BJ (cell line): ENCODE results near the gene IFI30. TPM values are rescaled to one million over a fixed set of nuclear protein-coding genes. Genes with fewer than 3 reads are reported as not detected.
A peak's percentile ranks its signal among the peaks of the same experiment; 100 is the strongest.

Experiments
- CTCF ChIA-PET: fragments of 350-600 bp; formaldehyde crosslinking; extraction: SDS; loops from one replicate; lab custom pipeline; 2021; ENCODE audit warnings: antibody characterized with exemption, inconsistent platforms; lab: Yijun Ruan, JAX
- POLR2A ChIA-PET: fragments of 300-600 bp; sonication (Branson Sonifier 250); formaldehyde crosslinking; extraction: SDS; loops from one replicate; lab custom pipeline; 2021; ENCODE audit warnings: antibody characterized with exemption; lab: Charles Lee
- DNase-seq: peaks from one replicate; pipeline ENCODE4 v3.0.0-alpha.2; 2011; ENCODE audit warnings: low read depth
- H3K27me3 ChIP-seq: 2 replicates; pipeline ENCODE4 v1.6.0; 2011; ENCODE audit warnings: low read length; ENCODE audit not compliant: control insufficient read depth, insufficient read depth
- H3K36me3 ChIP-seq: 2 replicates; pipeline ENCODE4 v1.5.1; 2011; ENCODE audit warnings: low read length; ENCODE audit not compliant: control insufficient read depth, insufficient read depth
- H3K4me3 ChIP-seq: 2 replicates; pipeline ENCODE4 v1.5.1; 2011; ENCODE audit warnings: low read depth, mild to moderate bottlenecking, control low read depth, low read length
- polyA plus RNA-seq: library from polyadenylated mRNA; depleted of rRNA; stranded (reverse); fragments of >200 nt; gene quantifications from 2 replicates; pipeline ENCODE4 v1.2.3, GENCODE V29; 2011
- TF ChIP-seq, protein P1 (sequence below): IDR thresholded peaks from 2 replicates; pipeline ENCODE4 v1.5.1; 2011; ENCODE audit warnings: low read depth, mild to moderate bottlenecking, control low read depth, inconsistent platforms, low read length, moderate library complexity; ENCODE audit not compliant: insufficient read depth

Gene IFI30
- polyA plus RNA-seq, 1 experiment, result 14.5 TPM

DNA sequence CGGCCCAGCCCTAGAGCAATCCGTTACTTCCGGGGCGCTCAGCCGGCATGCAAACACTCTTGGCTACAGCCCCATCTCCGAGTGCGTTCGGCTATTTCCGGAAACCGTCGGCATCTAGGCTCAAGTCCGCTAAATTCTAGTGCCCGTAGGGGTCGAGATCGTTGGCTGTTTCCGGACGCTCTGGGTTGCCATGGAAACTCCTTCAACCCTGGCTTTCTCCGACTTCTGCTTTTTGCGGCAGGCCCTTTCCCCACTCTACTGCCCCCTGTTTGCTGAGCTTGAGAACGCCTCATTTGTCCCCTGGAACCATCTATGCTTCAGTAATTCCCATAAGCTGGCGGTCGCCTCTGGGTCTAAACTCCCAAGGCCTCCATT, 21.2 kb upstream of the IFI30 start:
- ChIA-PET POLR2A (no interaction called here), CTCF (interaction anchor here (0.8 to 2.5 kb wide), 11 partner anchors 8 to 145 kb away, joined by 3 to 11 read pairs (median 3); no protein-coding TSS in a partner anchor)
- H3K4me3 ChIP-seq, result peak overlapping the region; percentile 43
- peak; percentile 88 for DNase-seq
- no peaks in the 10 kb centered on the region for H3K27me3 ChIP-seq
- TF ChIP-seq, protein P1, sequence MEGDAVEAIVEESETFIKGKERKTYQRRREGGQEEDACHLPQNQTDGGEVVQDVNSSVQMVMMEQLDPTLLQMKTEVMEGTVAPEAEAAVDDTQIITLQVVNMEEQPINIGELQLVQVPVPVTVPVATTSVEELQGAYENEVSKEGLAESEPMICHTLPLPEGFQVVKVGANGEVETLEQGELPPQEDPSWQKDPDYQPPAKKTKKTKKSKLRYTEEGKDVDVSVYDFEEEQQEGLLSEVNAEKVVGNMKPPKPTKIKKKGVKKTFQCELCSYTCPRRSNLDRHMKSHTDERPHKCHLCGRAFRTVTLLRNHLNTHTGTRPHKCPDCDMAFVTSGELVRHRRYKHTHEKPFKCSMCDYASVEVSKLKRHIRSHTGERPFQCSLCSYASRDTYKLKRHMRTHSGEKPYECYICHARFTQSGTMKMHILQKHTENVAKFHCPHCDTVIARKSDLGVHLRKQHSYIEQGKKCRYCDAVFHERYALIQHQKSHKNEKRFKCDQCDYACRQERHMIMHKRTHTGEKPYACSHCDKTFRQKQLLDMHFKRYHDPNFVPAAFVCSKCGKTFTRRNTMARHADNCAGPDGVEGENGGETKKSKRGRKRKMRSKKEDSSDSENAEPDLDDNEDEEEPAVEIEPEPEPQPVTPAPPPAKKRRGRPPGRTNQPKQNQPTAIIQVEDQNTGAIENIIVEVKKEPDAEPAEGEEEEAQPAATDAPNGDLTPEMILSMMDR, result peak; percentile 72
- peaks cover 17% of the 10 kb centered on the region for H3K36me3 ChIP-seq

DNA sequence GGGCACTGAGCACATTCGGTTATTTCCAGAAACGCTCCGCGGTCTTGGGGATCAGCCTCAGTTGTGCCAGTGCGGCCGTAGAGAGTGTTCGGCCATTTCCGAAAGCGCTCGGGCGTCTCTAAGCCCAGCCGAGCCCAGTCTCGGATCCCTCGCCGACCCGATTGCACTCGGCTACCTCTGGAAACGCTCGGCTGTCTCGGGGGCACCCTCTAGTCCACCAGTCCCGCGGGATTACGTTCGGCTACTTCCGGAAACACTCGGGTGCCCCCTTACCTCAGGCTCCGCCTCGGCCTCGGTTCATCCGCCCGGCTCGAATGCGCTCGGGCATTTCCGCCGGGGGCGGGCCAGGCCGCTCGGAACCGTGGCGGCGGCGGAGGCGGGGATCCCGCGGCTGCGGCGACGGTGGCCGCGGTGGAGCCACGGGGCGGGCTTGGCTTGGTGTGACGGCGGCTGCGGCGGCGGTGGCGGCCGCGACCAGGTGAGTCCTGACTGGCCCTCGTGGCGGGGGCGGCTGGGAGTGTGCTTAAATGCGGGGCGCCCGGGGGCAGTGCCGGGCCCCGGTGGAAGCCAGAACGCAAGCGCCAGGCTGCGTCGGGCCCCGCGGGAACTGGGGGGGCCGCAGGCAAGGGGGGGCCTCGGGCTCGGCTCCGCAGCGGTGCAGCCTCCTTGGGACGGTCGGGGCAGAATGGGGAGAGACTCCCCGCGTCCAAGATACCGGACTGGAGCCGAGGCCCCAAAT, 20.6 kb upstream of the IFI30 start, which contains the start of gene PIK3R2:
Gene PIK3R2 (plus strand): TSS at position 347 of the 739 bp plus-strand sequence. CDS start 2,717 bp downstream, outside the sequence.
- Histone ChIP-seq H3K4me3 (peak within 1 kb of the TSS; percentile 98), H3K36me3 (peaks cover 17% of the 10 kb centered on the region), H3K27me3 (no peaks in the 10 kb centered on the region)
- CTCF ChIA-PET, result interaction anchor here (0.9 to 2.5 kb wide), 8 partner anchors 7 to 146 kb away, joined by 3 to 11 read pairs (median 3); no protein-coding TSS in a partner anchor
- POLR2A ChIA-PET, result no interaction called here
- DNase-seq, result peak; percentile 82
- TF ChIP-seq, protein P1, result no peak

- peak overlapping the region; percentile 98 for H3K4me3 ChIP-seq
- POLR2A ChIA-PET, result no interaction called here
- no peaks in the 10 kb centered on the region for H3K27me3 ChIP-seq
- no peak for DNase-seq
- TF ChIP-seq, protein P1, result no peak
- CTCF ChIA-PET, result interaction anchor here (0.6 kb wide), 1 partner anchor 15 kb away, joined by 3 read pairs; no protein-coding TSS in a partner anchor
- peaks cover 17% of the 10 kb centered on the region for H3K36me3 ChIP-seq
Measured at GRCh38 chr19:18153556-18154134, 20.0 kb upstream of the IFI30 start.

DNA sequence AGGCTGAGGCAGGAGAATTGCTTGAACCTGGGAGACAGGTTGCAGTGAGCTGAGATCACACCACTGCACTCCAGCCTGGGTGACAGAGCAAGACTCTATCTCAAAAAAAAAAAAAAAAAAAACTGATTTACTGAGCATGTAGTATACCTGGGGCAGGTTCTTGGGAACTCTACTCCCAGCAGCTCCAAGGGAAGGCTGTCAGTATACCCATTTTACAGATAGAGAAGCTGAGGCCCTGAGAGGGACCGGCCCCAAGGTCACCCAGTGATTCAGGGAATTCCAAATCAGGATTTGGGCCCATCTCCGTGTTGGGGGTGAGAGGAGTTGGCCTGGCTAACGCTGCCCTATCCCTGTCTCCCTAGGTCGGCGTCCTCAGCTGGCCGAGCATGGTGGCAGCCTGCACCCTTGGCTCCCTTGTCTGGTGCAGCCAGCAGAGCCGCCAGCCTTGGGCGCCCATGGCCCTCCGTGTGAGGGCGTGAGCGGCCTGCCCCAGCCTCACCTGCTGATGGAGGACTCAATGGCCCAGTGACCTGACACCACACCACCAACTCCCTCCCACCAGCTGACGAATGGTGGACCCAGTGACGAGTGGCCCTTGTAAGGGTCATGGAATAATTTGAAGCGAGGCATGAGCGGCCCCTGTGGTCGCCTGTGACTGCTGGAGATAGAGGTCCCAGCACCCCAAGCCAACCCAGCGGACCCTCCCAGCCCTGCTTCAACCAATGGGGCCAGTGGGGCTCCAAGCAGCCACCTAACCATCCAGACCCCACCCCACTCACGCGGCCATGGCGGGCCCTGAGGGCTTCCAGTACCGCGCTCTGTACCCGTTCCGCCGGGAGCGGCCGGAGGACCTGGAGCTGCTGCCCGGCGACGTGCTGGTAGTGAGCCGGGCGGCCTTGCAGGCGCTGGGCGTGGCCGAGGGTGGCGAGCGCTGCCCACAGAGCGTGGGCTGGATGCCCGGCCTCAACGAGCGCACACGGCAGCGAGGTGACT, 18.2 kb upstream of the IFI30 start:
- Histone ChIP-seq H3K4me3 (no peak overlapping the region), H3K36me3 (peaks cover 13% of the 10 kb centered on the region), H3K27me3 (no peaks in the 10 kb centered on the region)
- POLR2A ChIA-PET, result interaction anchor here (0.5 kb wide), 1 partner anchor 342 kb away, joined by 5 read pairs; no protein-coding TSS in a partner anchor
- CTCF ChIA-PET, result interaction anchor here (0.6 to 1.7 kb wide), 4 partner anchors 10 to 44 kb away, joined by 3 to 5 read pairs (median 4); no protein-coding TSS in a partner anchor
- no peak for DNase-seq
- TF ChIP-seq, protein P1, result no peak
